Peyer's patch (tissue), 4 donors: ENCODE results near the gene CDHR5. TPM values are rescaled to one million over a fixed set of nuclear protein-coding genes. Genes with fewer than 3 reads are reported as not detected.

ENCODE experiments used
- DNase-seq, 3 donors: peaks; one replicate each; pipeline ENCODE4 v3.0.0-alpha.2; 2017 to 2019
- H3K27ac ChIP-seq, 4 donors: fragments of 200-600 bp; sonication (generic); one replicate each; pipeline ENCODE4 v1.5.1; 2016 to 2019
- H3K27me3 ChIP-seq, 2 donors: fragments of 200-600 bp; sonication (generic); one replicate each; pipeline ENCODE4 v1.5.1; 2019
- H3K36me3 ChIP-seq, 3 donors: fragments of 200-600 bp; sonication (generic); one replicate each; pipeline ENCODE4 v1.5.1; 2016 to 2019
- H3K4me1 ChIP-seq, 4 donors: fragments of 200-600 bp; sonication (generic); one replicate each; pipeline ENCODE4 v1.5.1; 2016 to 2019
- H3K4me3 ChIP-seq, 4 donors: fragments of 200-600 bp; sonication (generic); 1 replicate in 3 of 4; 2 replicates in 1 of 4; pipeline ENCODE4 v1.5.1; 2016 to 2019; ENCODE audit warnings: mild to moderate bottlenecking in 1 of 4
- H3K9me3 ChIP-seq, 4 donors: fragments of 200-600 bp; sonication (generic); one replicate each; pipeline ENCODE4 v1.5.1; 2016 to 2019; ENCODE audit warnings: mild to moderate bottlenecking in 1 of 4
- POLR2A ChIP-seq, 2 donors: fragments of 450-650 bp; IDR thresholded peaks; one replicate each; pipeline ENCODE4 v1.5.1; 2017; ENCODE audit warnings: antibody characterized with exemption in 2 of 2, mild to moderate bottlenecking in 2 of 2, moderate library complexity in 2 of 2
- total RNA-seq, 4 donors: library from RNA; depleted of rRNA; stranded (reverse); fragments of >200 nt; gene quantifications; one replicate each; pipeline ENCODE4 v1.1.0, GENCODE V29; 2016
- TF ChIP-seq, protein P1 (sequence below), 6 experiments: fragments of 450-650 bp in 4 of 6; fragments of 200-600 bp in 2 of 6; sonication (generic) in 1 of 6; IDR thresholded peaks; one replicate each; pipeline ENCODE4 v1.5.1; 2017 to 2019; ENCODE audit warnings: antibody characterized with exemption in 6 of 6, mild to moderate bottlenecking in 3 of 6, moderate library complexity in 1 of 6

The CDHR5 gene
- total RNA-seq, 4 donors from 2014 or later: 77.6 to 1,696 (median 1,274) TPM

DNA sequence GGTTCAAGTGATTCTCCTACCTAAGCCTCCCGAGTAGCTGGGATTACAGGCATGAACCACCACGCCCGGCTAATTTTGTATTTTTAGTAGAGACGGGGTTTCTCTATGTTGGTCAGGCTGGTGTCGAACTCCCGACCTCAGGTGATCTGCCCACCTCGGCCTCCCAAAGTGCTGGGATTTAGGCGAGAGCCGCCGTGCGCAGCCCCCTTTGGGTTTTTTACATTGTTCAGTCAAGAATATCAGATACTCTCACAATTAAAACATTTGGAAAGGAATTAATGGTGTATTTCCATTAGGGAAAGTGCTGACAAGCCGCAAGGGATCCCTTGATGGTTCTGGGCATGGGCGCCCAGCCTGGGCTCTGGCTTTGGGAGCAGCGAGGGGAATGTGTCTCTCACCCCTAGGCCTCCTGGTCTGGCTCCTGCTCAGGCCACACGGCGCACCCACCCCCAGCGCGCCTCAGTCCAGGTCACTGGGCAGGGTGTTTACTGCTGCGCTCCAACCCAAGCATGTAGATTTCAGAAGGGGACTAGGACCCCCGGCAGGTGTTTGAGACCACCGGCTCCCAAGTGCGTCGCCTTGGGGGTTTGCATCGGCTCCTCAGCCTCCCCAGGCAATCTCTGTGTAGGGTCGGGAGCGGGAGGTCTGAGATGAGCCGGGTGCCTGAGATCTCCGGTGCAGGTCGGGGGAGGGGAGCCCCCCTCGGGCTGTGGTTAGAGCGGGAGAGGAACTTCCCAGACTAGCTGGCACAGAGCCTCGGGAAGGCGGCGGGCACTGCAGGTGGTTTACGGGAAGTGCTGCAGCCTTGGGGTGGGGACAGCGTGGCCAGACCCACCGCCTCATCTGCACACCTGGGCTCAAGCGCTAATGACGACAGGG, 8.2 kb downstream of the CDHR5 start:
- peak overlapping the region; percentile 67 to 79 (median 68) for H3K4me3 ChIP-seq
- DNase-seq: peak in 1 of 3 donors; percentile 56

DNA sequence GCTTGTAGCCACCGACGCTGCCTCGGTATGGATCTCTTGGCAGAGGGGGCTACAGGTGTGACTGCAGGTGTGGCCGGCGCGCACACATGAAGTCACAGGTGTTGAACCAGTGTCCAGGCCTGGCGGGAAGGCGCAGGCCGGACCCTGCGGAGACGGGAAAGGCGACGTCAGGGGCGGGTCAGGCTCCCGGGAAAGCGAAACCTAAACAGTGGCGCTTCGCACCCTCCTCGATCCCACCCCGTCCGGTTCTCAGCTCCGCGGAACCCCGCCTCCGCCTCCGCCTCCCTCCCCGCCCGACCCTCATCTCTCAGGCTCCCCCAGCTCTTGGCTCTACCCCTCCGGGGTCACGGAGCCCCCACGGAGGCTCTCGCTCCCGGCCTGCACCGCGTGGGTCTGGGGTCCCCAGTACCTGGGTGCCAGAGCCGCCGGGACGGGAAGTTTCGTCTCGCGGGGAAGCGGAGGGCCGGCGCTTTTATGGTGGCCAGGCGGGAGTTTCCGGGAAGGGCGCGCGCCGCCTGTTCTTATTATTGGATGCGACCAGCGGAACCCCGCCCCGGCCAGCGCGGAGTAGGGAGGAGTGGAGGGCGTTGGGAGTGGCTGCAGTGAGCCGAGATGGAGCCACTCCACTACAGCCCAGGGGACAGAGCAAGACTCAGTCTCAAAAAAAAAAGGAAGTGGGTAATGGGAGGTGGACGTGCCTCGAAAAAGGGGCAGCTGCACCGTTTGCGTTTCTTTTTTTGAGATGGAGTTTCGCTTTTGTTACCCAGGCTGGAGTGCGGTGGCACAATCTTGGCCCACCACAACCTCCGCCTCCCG, 9.0 kb downstream of the CDHR5 start, which contains the start of gene IRF7:
Gene IRF7 (minus strand): TSS at position 447 of the 816 bp plus-strand sequence. CDS start 586 bp downstream, outside the sequence.
- H3K27me3 ChIP-seq: no peaks in the 10 kb centered on the region
- peaks cover 0 to 48% (median 3%) of the 10 kb centered on the region in 3 donors for H3K36me3 ChIP-seq
- H3K4me1 ChIP-seq: peaks cover 10 to 55% (median 23%) of the 10 kb centered on the region in 4 donors
- H3K27ac ChIP-seq: peak within 1 kb of the TSS; percentile 94 to 96 (median 95)
- DNase-seq: peak; percentile 97 to 99 (median 98)
- H3K4me3 ChIP-seq: peak within 1 kb of the TSS; percentile 67 to 79 (median 68)
- TF ChIP-seq, protein P1, sequence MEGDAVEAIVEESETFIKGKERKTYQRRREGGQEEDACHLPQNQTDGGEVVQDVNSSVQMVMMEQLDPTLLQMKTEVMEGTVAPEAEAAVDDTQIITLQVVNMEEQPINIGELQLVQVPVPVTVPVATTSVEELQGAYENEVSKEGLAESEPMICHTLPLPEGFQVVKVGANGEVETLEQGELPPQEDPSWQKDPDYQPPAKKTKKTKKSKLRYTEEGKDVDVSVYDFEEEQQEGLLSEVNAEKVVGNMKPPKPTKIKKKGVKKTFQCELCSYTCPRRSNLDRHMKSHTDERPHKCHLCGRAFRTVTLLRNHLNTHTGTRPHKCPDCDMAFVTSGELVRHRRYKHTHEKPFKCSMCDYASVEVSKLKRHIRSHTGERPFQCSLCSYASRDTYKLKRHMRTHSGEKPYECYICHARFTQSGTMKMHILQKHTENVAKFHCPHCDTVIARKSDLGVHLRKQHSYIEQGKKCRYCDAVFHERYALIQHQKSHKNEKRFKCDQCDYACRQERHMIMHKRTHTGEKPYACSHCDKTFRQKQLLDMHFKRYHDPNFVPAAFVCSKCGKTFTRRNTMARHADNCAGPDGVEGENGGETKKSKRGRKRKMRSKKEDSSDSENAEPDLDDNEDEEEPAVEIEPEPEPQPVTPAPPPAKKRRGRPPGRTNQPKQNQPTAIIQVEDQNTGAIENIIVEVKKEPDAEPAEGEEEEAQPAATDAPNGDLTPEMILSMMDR (IDR thresholded peaks at IDR 0.05): peak in 1 of 6 experiments; percentile 2
- peak; percentile 78 to 94 for TF ChIP-seq POLR2A (IDR thresholded peaks at IDR 0.05)
- no peaks in the 10 kb centered on the region for H3K9me3 ChIP-seq

More for the DNA sequence above, 8.2 kb downstream of the CDHR5 start:
- H3K27ac ChIP-seq: peak overlapping the region; percentile 94 to 96 (median 95)
- H3K9me3 ChIP-seq: no peaks in the 10 kb centered on the region
- peaks cover 0 to 45% (median 0%) of the 10 kb centered on the region in 3 donors for H3K36me3 ChIP-seq
- TF ChIP-seq, protein P1 (IDR thresholded peaks at IDR 0.05): no peak
- no peak for TF ChIP-seq POLR2A (IDR thresholded peaks at IDR 0.05)
- no peaks in the 10 kb centered on the region for H3K27me3 ChIP-seq
- H3K4me1 ChIP-seq: peaks cover 10 to 52% (median 23%) of the 10 kb centered on the region in 4 donors

DNA sequence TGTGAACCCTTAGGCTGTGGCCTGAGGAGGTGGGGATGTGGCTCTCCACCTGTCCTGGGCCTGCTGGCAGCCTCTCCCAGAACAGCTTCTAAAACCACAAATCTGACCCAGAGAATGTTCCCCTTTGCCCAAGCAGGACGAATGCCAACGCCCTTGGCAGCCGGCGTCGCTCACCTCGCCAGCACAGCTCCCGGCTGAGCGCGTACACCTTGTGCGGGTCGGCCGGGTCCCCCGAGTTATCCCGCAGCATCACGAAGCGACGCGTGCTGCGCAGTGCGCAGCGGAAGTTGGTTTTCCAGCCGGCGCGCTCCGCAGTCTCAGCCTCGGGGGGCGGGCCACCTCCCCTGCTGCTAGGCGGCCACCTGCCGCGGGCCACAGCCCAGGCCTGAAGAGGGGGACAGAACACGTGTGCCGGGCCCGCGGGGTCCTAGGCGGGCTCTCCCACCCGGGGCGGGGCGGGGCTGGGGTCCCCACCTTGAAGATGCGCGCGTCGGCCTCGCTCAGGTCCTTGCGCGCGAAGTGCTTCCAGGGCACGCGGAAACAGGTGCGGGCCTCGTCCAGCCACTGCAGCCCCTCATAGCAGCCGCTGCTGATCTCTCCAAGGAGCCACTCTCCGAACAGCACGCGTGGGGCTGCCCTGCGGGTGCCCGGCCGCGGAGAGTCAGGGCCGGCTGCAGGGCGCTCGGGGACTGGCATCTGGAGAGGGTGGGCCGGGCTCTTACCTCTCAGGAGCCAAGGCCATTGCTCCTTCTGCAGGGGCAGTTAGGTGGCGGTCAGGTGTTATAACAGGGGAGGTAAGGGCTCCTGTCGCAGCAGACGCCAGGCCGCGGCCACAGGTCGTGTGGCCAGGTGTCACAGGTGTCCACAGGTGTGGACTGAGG, 9.9 kb downstream of the CDHR5 start:
- H3K27me3 ChIP-seq: no peaks in the 10 kb centered on the region
- peak overlapping the region; percentile 94 to 96 (median 95) for H3K27ac ChIP-seq
- H3K36me3 ChIP-seq: peaks cover 0 to 53% (median 3%) of the 10 kb centered on the region in 3 donors
- H3K4me1 ChIP-seq: peaks cover 10 to 53% (median 23%) of the 10 kb centered on the region in 4 donors
- peak overlapping the region; percentile 67 to 79 (median 68) for H3K4me3 ChIP-seq
- TF ChIP-seq, protein P1 (IDR thresholded peaks at IDR 0.05): no peak
- TF ChIP-seq POLR2A (IDR thresholded peaks at IDR 0.05): no peak
- no peaks in the 10 kb centered on the region for H3K9me3 ChIP-seq
- DNase-seq: peak in 1 of 3 donors; percentile 64

DNA sequence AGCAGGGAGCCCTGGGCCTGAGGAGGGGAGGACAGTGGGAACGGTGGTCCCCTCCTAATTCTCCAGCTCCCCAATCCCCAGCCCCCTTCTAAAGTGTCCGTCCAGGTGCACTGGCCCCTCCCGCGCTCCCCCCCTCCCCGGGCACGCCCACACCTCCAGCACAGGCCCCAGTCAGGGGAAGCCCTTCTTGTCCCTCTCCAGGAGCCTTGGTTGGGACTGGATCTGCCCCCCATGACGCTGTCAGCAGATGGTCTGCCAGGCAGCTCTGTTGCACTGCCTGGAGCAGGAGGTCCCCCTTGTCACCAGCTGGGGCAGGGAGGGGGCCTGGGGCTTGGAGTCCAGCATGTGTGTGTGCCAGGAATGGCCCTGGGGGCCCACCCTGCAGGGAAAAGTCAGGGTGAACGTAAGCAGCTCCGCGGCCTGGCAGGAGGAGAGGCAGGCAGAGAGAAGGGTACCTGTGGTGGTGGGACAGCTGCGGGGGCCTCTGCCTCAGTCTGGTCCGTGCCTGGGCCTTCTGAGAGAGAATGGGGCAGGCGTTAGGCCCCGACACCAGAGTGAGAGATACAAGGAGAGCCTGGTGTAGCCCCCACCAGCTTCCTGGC, 10.6 kb downstream of the CDHR5 start:
- TF ChIP-seq, protein P1 (IDR thresholded peaks at IDR 0.05): no peak
- no peak for TF ChIP-seq POLR2A (IDR thresholded peaks at IDR 0.05)
- H3K36me3 ChIP-seq: peaks cover 0 to 53% (median 3%) of the 10 kb centered on the region in 3 donors
- H3K27ac ChIP-seq: peak overlapping the region; percentile 94 to 96 (median 95)
- no peak for DNase-seq
- peak overlapping the region in 3 of 4 donors; percentile 15 to 79 (median 67) for H3K4me3 ChIP-seq
- H3K9me3 ChIP-seq: no peaks in the 10 kb centered on the region
- H3K4me1 ChIP-seq: peaks cover 10 to 53% (median 23%) of the 10 kb centered on the region in 4 donors
- H3K27me3 ChIP-seq: no peaks in the 10 kb centered on the region
